T-helper 2 cell (primary cell): ENCODE data around the gene ECEL1.

Source experiments
- DNase-seq, 5 experiments: peaks; one replicate each; pipeline versions ENCODE4 v3.0.0 to v3.0.0-alpha.2; 2012 to 2022

Gene ECEL1

DNA sequence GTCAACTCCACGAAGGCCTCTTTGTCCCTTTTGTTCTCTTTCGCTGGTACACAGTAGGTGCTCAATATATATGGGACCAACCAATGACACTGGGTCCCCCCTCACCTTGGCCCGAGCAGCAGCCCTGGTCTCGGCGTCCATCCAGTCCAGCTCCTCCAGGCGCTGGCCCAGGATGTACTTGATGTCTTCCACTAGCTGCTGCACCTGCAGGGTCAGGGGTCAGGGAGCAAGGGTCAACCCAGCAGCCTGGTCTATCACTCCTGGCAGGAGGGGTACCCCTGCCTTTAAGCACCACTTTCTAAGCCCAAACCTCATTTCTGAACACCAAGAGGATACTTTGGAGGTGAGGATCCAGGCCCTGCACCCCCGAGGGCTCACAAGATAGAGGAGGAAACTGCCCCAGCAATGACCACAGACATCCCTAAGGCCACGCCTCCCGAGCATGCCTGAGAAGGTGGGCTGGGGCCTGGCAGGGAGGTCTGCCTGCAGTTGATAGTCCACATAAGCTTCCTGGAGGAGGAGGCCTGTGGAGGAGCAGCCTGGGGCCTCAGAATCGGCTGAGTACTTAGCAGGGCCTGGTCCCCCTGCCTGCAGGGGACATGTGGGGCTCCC lies 4.2 kb downstream of the ECEL1 start:
- no peak for DNase-seq

DNA sequence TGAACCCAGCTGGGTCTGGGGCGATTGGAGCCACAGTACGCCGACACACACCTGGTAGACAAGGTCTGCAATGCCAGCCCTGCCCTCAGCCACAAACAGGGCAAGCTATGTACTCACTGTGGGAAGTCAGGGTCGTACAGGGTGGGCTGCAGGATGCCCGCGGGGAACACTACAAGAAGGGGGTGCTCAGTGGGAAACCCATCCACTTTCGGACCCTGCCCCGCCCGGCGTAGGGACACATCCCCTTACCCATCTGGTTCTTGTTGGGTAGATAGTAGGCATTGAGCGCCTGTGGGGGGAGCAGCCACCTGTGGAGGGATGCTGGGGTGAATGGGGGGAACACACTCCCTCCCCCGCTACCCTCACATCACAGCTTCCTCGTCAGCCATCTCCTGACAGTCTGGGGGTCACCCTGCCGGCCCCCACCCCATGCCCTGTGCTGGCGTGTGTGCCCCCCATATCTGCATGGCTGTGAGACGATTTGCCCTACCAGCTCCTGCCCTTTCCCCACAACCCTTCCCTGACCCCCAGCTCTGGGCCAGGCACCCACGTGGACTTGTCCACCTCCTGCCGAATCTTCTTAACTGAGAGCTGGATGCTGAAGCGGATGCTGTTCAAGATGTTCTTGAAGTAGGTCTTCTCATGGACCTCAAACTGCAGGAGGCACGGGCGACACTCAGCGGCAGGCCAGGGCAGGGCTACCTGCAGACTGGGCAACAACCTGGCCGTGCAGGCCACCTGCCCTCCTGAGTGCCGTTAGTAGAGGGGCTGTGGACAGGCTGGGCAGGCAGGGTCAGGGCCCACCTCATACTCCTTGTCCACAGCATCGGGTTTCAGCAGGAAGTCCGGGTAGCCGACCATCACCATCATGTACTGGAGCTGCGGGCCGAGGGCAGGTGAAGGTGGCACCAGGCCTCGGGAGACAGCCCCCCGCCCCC lies 5.1 kb downstream of the ECEL1 start:
- no peak for DNase-seq

DNA sequence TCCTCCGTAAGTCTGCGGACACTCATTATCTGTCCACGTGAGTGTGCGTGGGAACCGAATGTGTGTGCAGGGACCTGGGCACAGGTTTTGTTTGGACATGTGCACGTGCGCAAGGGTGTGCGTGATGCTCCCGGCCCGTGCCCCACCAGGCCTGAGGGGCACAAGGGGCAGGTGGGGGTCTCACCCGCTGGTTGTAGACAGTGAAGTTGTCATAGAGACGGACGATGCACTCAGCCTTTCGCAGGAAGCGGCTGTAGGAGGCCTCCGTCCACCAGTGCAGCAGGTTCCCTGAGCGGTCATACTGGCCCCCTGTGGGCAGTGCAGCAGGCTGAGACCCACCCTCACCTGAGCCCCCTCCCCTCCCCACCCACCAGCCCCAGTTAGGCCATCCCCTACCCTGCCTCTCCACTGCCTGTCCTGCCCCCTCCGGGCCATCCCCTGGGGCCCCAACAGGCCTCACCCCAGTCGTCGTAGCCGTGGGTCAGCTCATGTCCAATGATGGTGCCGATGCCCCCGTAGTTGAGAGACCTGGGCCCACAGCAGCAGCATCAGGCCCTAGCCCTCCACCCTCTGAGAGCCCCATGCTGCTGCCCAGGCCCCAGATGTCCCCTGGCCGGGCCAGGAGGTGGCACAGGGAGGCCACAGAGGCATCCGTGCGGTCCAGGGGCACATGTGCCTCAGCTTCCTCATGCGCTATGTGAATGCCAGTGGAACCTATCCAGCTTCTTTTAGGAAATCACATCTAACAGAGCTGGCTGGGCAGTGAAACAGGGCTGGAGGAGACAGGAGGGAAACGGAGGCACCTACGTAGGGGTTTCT lies 6.1 kb downstream of the ECEL1 start:
- DNase-seq, result no peak

DNA sequence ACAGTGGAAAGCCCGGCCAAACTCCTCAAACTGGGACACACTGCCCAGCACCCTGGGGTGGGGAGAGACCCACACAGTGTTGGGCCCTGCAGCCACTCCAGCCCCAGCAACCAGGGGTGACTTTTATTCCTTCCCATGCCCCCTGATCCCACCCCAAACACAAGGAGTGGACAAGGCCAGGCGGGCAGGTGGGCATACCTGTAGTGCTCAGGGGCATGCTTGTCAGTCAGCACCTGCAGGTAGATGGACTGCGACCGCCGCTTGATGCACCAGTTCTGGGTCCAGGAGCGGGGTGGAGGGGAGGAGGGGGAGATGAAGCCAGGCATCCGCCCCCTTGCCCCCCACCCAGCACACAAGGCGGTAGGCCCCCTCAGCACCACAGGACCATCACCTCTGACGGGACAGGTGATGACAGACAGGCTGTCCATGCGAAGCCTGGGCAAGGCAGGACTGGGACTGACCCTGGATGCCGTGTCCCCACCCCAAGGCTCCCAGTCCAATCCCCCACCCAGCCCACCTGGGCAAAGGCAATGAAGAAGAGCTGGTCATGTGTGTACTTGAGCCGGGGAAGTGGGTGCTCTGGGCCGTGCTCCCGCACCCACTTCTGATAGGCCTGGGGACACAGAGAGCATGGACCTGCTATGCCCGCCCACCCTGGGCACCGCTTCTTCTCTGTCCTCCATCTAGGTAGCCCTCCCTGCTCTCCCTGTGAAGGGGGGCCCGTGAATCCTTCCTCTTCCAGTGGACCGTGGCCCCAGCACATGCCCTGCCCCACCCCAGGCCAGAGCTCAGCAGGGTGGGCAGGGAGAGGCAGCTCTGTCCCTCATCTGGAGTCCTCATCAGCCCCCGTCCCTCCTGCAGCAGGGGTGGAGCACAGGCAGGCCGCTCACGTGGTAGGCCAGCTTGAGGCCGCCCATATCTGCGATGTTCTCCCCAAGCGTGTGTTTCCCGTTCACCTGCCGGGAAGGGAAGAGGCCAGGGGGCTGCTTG lies 7.1 kb downstream of the ECEL1 start:
- DNase-seq, result no peak

DNA sequence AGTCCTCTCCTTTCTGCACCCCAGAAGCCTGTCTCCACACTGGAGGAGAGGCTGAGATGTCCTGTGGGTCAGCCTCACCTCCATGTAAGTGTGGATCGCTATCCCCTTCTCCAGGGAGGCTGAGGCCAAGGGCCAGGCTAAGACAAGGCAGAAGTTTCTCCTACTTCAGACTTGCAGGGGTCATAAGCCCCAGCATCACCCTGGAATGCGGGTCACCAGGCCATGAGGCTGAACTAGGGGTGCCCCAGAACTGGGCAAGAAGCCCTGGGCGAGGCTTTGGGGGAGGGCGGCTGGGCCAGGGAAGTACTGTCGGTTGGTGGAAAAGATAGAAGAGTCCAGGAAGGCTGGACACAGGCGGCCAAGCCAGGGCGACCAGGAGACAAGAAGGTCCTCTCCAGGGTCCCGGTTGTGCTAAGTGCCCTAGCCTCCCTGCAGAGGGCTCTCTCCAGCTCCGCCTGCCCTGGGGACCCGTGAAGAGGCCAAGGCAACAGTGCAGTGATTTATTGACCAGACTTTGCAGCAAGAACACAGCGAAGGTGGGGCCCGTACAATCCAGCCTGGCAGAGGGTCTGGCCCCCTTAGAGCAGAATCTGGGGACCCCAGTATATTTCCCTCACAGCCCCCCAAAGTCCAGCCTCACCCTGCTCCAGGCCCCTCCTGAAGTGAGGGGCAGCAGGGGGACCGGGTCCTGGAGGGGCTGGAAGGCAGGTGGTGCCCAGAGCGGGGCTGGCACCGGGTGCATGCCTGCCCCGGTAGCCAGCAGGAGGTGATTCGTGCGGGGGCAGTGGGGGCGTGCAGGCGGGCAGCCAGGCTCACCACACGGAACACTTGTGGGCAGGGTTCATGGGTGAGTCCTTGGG lies 8.1 kb downstream of the ECEL1 start:
- DNase-seq, result no peak

DNA sequence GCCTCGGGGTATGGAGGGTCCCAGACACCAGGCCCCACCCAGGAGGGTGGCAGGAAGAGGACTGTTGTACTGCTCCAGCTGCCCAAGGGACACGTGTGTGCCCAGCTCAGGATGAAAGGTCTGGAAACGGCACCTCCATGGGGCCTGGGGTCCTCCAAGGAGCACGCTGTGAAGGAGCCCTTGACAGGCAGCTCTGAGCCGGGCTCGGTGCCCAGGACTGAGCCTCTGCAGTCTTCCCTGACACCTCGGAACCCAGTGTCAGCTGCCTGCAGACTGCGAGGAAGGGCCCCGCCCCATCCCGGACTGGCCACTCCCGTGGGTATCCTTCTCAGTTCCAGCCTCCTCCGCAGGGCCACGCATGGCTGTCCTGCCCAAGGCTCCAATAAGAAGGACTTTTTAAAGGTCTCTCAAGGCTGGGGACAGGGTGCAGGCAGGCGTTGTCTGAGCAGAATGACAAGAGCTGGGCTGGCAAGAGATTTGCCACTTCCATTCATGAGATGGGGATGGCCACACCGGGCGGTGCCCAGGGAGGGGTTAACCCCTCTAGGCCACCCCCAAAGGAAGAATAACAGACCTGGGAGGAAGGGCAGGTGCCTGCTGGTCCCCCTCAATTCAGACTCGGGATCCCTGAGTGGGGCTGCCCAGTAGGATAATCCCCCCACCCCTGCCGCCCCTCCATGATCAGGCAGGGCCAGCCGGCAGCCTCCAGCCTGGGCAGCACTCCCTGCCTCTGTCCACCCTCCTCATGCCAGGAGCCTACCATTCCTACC lies 8.9 kb downstream of the ECEL1 start:
- DNase-seq, result no peak

DNA sequence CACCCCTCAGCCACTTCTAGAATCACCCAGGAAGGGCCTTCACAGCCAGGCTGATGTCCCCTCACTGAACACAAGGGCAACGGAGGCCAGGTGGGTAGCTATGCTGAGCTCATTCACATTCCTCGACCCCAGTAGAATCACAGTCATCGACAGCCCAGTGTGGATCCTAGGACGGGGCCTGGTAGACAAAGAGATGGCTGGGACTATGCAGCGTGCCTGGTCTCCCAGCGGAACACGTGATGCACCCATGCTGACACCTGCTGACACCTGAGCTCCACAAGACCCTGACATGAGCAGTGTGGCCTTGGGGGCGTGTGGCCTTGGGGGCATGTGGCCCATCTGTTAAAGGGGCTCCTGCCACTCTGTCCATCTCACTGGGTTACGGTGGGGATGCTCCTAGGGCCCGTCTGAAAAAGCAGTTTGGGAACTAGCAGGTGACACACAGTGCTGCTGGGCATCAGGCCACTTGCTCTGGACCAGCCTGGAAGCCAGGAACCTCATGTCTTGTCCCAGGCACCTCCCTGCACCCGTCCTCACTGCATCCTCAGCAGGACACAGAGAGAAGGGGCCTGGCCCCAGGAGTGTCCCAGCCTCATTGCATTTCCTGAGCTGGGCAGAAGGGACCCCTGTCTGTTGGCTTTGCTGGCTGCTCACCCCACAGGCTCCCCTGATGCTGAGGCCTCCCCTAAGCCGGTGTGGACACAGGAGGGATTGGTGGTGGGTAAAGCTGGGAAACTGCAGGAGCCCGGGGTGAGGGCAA lies 9.7 kb downstream of the ECEL1 start:
- no peak for DNase-seq

DNA sequence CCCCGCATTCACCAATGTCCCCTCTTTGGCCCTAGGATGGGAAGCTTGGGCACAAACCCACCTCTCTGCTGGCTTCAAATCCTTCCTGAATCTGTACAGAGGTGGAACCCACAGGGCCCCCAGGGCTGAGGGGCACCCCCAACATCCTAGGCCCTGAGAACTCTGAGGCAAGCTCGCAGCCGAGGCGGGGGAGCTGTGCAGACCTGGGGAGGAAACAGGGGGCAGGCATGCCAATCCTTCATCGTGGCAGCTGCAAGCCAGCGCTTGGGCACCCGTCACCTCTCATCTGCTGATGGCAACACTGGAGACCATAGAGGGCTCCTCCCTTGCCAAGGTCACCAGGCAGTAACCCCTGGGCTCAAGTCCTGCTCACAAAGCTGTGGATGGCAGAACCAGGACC lies 10.8 kb downstream of the ECEL1 start:
- no peak for DNase-seq

DNA sequence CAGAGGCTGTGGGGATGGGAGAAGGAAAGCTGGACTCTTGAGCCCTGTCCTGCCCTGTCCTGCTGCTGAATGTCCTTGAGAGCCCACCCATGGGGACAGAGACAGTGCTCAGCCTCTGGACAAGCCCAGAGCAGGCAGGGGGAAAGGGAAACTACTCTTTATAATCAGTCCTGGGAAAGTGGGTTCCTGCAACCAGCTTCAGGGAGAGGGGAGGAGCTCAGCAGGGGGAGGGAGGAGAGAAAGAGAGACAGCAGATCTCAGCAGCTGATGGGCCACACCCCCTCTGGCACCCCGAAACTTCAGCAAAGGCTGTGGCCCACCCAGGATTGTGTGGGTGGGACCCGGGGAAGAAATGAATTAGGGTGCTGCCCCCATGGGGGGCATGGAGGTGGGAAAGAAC lies 11.6 kb downstream of the ECEL1 start:
- no peak for DNase-seq

DNA sequence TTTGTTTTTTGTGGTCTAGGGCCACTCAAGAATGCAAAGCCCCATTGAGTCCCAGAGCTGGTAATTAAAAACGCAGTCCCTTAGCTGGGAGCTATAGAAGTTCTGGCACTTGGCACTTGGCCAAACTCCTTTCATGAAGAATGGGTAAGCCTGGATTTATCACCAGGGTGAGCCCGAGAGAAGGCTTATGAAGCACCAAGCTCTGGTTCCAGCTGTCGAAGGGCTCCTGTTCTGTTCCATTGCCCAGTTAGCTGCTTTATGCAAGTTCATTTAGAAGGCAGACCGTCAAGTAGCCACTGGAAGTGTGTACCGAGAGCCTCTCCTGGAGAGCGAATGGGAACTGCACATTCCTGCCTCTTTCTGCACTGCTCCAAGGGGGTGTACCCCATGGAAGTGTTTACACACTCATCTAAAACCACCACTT lies 14.2 kb downstream of the ECEL1 start:
- no peak for DNase-seq

DNA sequence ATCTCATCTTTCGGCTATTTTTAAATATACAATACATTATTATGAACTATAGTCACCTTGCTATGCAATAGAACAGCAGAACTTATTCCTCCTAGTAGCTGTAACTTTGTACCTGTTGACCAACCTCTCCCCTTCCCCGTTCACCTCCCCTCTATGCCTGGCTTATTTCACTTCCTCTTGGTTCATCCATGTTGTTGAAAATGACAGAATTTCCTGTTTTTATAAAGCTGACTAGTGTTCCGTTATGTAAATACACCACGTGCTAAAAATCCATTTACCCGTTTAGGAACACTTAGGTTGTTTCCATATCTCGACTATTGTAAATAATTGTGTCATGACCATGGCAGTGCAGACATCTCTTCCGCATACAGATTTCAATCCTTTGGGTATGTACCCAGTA lies 21.4 kb downstream of the ECEL1 start:
- no peak for DNase-seq

DNA sequence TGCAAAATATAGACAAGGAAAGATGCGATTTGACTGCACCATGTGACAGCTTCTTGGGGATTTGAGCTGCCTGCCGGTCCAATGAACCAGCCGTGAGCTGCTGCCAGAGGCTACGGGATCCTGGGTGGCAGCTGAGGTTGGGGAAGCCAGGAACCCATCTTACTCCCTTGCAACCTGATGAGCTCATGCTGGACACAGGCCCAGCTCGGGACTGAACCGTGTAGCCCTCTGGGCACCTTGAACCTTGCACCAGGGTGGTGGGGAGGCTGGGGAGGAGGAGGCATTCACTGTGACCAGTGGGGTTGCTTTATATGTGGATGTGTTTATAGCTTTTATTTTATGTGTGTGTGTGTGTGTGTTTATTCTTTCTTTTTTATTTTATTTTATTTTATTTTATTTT lies 22.6 kb downstream of the ECEL1 start:
- no peak for DNase-seq

DNA sequence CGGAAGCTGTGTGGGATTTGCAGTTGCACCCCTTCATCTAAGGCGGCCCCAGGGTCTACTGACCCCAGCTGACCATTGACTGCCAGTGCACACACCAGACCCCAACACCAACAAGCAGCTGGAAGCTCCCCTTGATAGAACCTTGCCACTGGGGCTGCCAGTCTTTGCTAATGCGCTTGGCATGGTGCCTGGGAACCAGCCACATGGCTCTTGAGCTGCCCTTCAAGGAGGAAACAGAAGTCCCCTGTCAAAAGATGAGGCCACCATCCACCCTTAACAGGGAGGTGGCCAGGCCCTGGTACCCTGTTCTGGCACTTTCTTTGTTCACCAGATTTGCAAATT lies 23.1 kb downstream of the ECEL1 start:
- no peak for DNase-seq

DNA sequence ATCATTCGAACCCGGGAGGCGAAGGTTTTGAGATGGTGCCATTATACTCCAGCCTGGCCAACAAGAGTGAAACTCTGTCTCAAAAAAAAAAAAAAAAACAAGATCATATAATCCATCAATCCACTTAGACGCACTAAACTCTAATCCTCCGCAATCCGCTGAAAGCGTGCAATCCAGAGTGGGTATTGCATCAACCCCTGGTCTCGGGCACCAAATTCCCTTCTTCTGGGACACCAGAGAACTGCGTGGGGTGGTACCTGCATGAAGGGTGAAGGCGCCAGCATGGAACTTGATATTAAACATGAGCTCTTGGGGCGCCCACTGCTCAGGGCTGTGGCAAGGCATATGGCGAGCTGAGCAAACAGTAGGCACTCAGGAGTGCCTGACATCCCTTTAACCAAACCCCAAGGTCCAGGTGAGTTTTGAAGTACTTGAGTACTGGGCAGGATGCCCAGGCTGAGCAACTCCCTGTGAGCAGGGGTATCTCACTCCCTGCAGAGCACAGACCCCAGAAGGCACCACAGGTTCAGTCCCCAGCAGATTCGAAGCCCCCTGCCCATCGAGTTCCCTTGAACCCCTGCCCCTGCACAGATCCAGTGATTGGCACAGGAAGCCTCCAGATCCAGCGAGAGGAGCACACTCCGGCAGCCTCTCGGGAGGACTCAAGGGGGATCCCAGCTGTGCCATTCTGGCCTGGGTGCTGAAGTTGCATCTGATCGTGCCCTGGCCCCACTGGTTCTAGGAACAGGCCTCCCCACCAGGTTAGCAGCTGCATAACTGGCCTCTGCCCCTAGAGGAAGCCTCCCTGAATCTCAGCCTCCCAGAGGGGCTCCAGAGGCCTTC lies 23.7 kb downstream of the ECEL1 start:
- no peak for DNase-seq

DNA sequence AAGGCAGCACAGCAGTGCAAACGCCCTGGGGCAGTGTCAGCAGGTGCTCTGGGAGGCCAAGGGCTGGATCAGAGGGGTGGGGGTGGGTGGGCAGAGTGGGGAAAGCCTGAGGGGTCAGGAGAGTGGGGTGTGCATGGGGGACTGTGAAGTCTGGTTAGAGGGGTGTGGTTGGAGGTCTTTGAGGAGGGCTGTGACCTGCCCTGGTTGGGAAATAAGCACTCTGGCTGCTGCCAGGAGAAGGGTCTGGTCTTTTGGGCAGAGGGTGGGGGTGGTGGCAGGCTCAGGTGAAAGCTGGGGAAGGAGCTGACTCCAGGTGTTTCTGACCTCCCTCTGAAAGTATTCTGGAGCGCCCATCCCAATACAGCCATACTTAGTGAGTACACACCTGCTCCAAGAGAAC lies 27.5 kb downstream of the ECEL1 start:
- no peak for DNase-seq

DNA sequence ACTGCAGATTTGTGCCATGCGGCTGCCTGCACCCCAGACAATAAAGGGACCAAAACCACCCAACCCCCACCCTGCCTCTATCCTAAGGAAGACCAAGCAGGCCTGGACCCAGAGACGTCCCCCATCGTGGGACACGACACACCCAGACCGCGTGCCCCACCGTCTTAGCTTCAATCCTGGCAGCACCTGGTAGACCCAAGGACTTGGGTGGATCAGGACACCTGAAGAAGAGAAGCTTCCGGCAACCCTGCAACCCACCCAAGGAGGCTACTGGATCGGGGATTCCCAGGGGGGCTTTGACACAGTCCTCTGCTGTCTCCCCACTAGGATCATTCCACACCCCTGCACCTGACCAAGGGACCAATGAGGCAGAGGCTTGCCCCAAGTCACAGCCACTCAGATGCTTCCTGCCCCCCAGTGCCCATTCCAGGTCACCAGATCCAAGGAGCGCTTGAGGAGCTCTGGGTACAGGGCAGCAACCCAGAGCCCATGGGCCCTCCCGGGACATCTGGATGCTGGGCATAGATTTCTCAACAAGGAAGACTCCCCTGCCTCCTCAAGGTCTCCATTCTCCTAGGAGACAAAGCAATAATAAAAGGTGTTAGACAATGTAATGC lies 28.1 kb downstream of the ECEL1 start:
- no peak for DNase-seq

DNA sequence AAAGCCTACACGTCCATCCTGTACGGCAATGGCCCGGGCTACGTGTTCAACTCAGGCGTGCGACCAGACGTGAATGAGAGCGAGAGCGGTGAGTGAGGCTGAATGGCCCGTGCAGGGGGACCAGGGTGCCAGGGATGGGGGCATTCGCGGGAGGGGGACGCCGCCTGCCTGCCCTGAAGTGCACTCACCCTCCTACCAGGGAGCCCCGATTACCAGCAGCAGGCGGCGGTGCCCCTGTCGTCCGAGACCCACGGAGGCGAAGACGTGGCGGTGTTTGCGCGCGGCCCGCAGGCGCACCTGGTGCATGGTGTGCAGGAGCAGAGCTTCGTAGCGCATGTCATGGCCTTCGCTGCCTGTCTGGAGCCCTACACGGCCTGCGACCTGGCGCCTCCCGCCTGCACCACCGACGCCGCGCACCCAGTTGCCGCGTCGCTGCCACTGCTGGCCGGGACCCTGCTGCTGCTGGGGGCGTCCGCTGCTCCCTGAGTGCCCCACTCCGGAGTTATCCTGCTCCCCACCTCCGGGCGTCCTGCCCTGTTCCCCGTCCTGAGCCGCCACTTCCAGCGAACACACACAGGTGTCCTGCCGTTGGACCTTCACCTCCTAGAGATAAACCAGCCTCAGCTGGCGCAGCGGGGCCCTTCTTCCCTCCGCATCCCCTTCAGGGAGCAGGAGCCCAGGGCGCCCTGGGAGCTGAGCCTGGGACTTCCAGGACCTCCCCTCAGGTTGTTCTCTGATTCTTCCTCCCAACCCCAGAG lies 28.8 kb downstream of the ECEL1 start:
- DNase-seq, result no peak
